IMR-90 (cell line): ENCODE measurements around the gene KAT6B. TPM values are rescaled to one million over a fixed set of nuclear protein-coding genes. Genes with fewer than 3 reads are reported as not detected.

Experiments used
- ATAC-seq: fragments of 200-7000 bp; cut with Tn5 transposase; 2 replicates; pipeline ENCODE4 v1.9.1; 2020; ENCODE audit warnings: low read depth, mild to moderate bottlenecking, moderate library complexity
- BruUV-seq: library from RNA; stranded (reverse); fragments of 400-500 nt; replicated peaks from 2 replicates; lab custom pipeline; 2021; lab: Mats Ljungman, UMichigan
- CTCF ChIA-PET: fragments of 300-600 bp; formaldehyde crosslinking; extraction: SDS; loops from one replicate; lab custom pipeline; 2021; ENCODE audit warnings: antibody characterized with exemption; lab: Yijun Ruan, JAX
- POLR2A ChIA-PET: fragments of 300-600 bp; sonication (Branson Sonifier 250); formaldehyde crosslinking; loops from one replicate; lab custom pipeline; 2022; ENCODE audit warnings: antibody characterized with exemption; ENCODE audit not compliant: unreplicated experiment; lab: Charles Lee
- DNase-seq: peaks from one replicate; pipeline ENCODE4 v3.0.0; 2013
- H2AFZ ChIP-seq: replicated peaks from 2 replicates; pipeline ENCODE3; 2013; ENCODE audit warnings: low read length, mild to moderate bottlenecking; ENCODE audit not compliant: poor library complexity
- H2AK5ac ChIP-seq: 2 replicates; pipeline ENCODE4 v1.6.1; 2013; ENCODE audit warnings: low read depth, low read length, inconsistent platforms
- H2AK9ac ChIP-seq: replicated peaks from 2 replicates; pipeline ENCODE3; 2013; ENCODE audit warnings: mild to moderate bottlenecking, low read depth, low read length, moderate library complexity; ENCODE audit not compliant: poor library complexity
- H2BK120ac ChIP-seq: 2 replicates; pipeline ENCODE4 v1.6.1; 2013; ENCODE audit warnings: low read depth, low read length, inconsistent platforms
- H2BK15ac ChIP-seq: 3 replicates; pipeline ENCODE4 v1.6.1; 2013; ENCODE audit warnings: low read depth, low read length, inconsistent platforms
- H2BK20ac ChIP-seq: 2 replicates; pipeline ENCODE4 v1.6.1; 2013; ENCODE audit warnings: low read depth, mild to moderate bottlenecking, inconsistent platforms, low read length, moderate library complexity
- H2BK5ac ChIP-seq: 2 replicates; pipeline ENCODE4 v1.6.1; 2013; ENCODE audit warnings: mild to moderate bottlenecking, low read depth, low read length, inconsistent platforms; ENCODE audit not compliant: poor library complexity, severe bottlenecking
- H3K14ac ChIP-seq: replicated peaks from 2 replicates; pipeline ENCODE4 v1.6.1; 2013; ENCODE audit warnings: low read depth, low read length, inconsistent platforms
- H3K18ac ChIP-seq: 2 replicates; pipeline ENCODE4 v1.6.1; 2013; ENCODE audit warnings: low read depth, low read length, control low read depth
- H3K23ac ChIP-seq: 2 replicates; pipeline ENCODE4 v1.6.1; 2013; ENCODE audit warnings: low read depth, low read length, inconsistent platforms
- H3K27ac ChIP-seq: 2 replicates; pipeline ENCODE4 v1.5.1; 2013; ENCODE audit warnings: mild to moderate bottlenecking, control low read depth, low read length; ENCODE audit not compliant: insufficient read depth
- H3K27me3 ChIP-seq: 2 replicates; pipeline ENCODE4 v1.6.1; 2013; ENCODE audit warnings: low read length; ENCODE audit not compliant: control insufficient read depth, insufficient read depth
- H3K36me3 ChIP-seq: 2 replicates; pipeline ENCODE4 v1.6.1; 2013; ENCODE audit warnings: low read length, mixed read lengths; ENCODE audit not compliant: control insufficient read depth, insufficient read depth
- H3K4ac ChIP-seq: 2 replicates; pipeline ENCODE4 v1.6.1; 2013; ENCODE audit warnings: low read depth, low read length, inconsistent platforms
- H3K4me1 ChIP-seq: 2 replicates; pipeline ENCODE4 v1.6.1; 2013; ENCODE audit warnings: low read length, mixed read lengths; ENCODE audit not compliant: control insufficient read depth, insufficient read depth
- H3K4me2 ChIP-seq: 2 replicates; pipeline ENCODE4 v1.6.1; 2013; ENCODE audit warnings: low read depth, mild to moderate bottlenecking, control low read depth, low read length, moderate library complexity
- H3K4me3 ChIP-seq: 2 replicates; pipeline ENCODE4 v1.5.1; 2013; ENCODE audit warnings: low read depth, mild to moderate bottlenecking, control low read depth, low read length, moderate library complexity; ENCODE audit not compliant: insufficient read depth
- H3K56ac ChIP-seq: 2 replicates; pipeline ENCODE4 v1.6.1; 2013; ENCODE audit warnings: low read length, inconsistent platforms; ENCODE audit not compliant: insufficient read depth; ENCODE audit errors: extremely low read depth
- H3K79me1 ChIP-seq, 2 experiments: 2 replicates each; pipeline ENCODE4 v1.6.1; 2013; ENCODE audit warnings: low read length in 2 of 2, inconsistent platforms in 1 of 2, low read depth in 1 of 2
- H3K9ac ChIP-seq: 2 replicates; pipeline ENCODE4 v1.6.1; 2013; ENCODE audit warnings: low read depth, low read length, control low read depth
- H3K9me1 ChIP-seq: 2 replicates; pipeline ENCODE4 v1.6.1; 2013; ENCODE audit warnings: low read length, inconsistent platforms; ENCODE audit not compliant: insufficient read depth
- H3K9me3 ChIP-seq: 2 replicates; pipeline ENCODE4 v1.6.1; 2013; ENCODE audit warnings: low read length; ENCODE audit not compliant: control insufficient read depth, insufficient read depth
- H4K20me1 ChIP-seq: 2 replicates; pipeline ENCODE4 v1.6.1; 2013; ENCODE audit warnings: low read length, inconsistent platforms; ENCODE audit not compliant: insufficient read depth
- H4K5ac ChIP-seq: 2 replicates; pipeline ENCODE4 v1.6.1; 2013; ENCODE audit warnings: mild to moderate bottlenecking, low read depth, low read length, control low read depth
- H4K8ac ChIP-seq, 2 experiments: 2 replicates each; pipeline ENCODE4 v1.6.1; 2013; ENCODE audit warnings: low read depth in 2 of 2, low read length in 2 of 2, control low read depth in 1 of 2, inconsistent platforms in 1 of 2
- H4K91ac ChIP-seq: 2 replicates; pipeline ENCODE4 v1.6.1; 2013; ENCODE audit warnings: low read depth, low read length, inconsistent platforms; ENCODE audit not compliant: insufficient read depth
- CEBPB ChIP-seq: IDR thresholded peaks from 2 replicates; pipeline ENCODE4 v1.6.1; 2012; ENCODE audit warnings: low read depth, low read length, improper control_type of control experiment
- POLR2A ChIP-seq: IDR thresholded peaks from 2 replicates; pipeline ENCODE4 v1.6.1; 2012; ENCODE audit warnings: mild to moderate bottlenecking, low read depth, low read length
- WGBS, 2 experiments: methylation state at CpG; one replicate each; pipeline versions ENCODE4 v1.1.5 to v1.1.7; 2013; ENCODE audit warnings: missing lambda C conversion rate in 2 of 2; ENCODE audit not compliant: insufficient read length in 1 of 2; ENCODE audit errors: extremely low coverage in 2 of 2; 5-methylcytosine and 5-hydroxymethylcytosine counted together
- dilution Hi-C: fragments of 300-500 bp; cut with HindIII; formaldehyde crosslinking; loops from one replicate; pipeline ENCODE4 v1.14.3; 2018; ENCODE audit warnings: low sequenced_read_pairs; ENCODE audit not compliant: unreplicated experiment
- in situ Hi-C: fragments of 300-500 bp; cut with MboI; formaldehyde crosslinking; loops from 3 replicates; pipeline ENCODE4 v1.14.3; 2019; ENCODE audit warnings: low sequenced_read_pairs, inconsistent platforms, mixed read lengths
- intact Hi-C: fragments of 100-400 bp; cut with micrococcal nuclease; formaldehyde crosslinking; loops from 2 replicates; pipeline ENCODE4 v1.10.0; 2022
- polyA plus RNA-seq, 3 experiments: library from polyadenylated mRNA; depleted of rRNA; stranded (reverse); fragments of >200 nt; gene quantifications; 2 replicates each; pipeline ENCODE4 v1.2.3, GENCODE V29; 2012; ENCODE audit warnings: low replicate concordance in 1 of 3
- total RNA-seq: library from RNA; depleted of rRNA; stranded (reverse); fragments of >200 nt; gene quantifications from 2 replicates; pipeline ENCODE4 v1.2.3, GENCODE V29; 2012

KAT6B gene
- total and polyA plus RNA-seq, 2 of the 4 experiments (the other 2 are of a cell fraction) = 8.8 to 28.1 TPM

GRCh38 chr10:75079436-75080083, 253.2 kb downstream of the KAT6B start:
- intact Hi-C loops (no loop called here), in situ Hi-C loops (no loop called here), dilution Hi-C loops (no loop called here)
- H3K4me2 ChIP-seq = no peak overlapping the region
- H4K8ac ChIP-seq = no peak overlapping the region
- ChIA-PET CTCF (interaction anchor here (0.6 kb wide), 1 partner anchor 734 kb away, joined by 3 read pairs; no protein-coding TSS in a partner anchor), POLR2A (no interaction called here)
- no peak overlapping the region for H3K56ac ChIP-seq
- ATAC-seq (no peak), DNase-seq (no peak)
- H3K4me1 ChIP-seq = peaks cover 5% of the 10 kb centered on the region; the same call in 1 of the 2 replicates
- H4K20me1 ChIP-seq = no peaks in the 10 kb centered on the region
- no peak overlapping the region for H2BK15ac ChIP-seq
- no peak overlapping the region for H2BK120ac ChIP-seq
- H3K36me3 ChIP-seq = no peaks in the 10 kb centered on the region
- no peak overlapping the region for H2BK5ac ChIP-seq
- H2AK9ac ChIP-seq = no peak overlapping the region
- TF ChIP-seq CEBPB (no peak), POLR2A (no peak)
- no TSS peak for BruUV-seq
- H3K9ac ChIP-seq = no peak overlapping the region
- H4K91ac ChIP-seq = no peak overlapping the region
- H3K79me1 ChIP-seq = no peaks in the 10 kb centered on the region
- H2AFZ ChIP-seq = no peak overlapping the region
- H3K4me3 ChIP-seq = no peak overlapping the region
- H3K9me1 ChIP-seq = no peaks in the 10 kb centered on the region
- H3K9me3 ChIP-seq = peaks cover 4% of the 10 kb centered on the region
- no CpG with 5 or more reads among the region's 9 CpGs for WGBS, 2 experiments
- no peak overlapping the region for H3K18ac ChIP-seq
- no peak overlapping the region for H3K23ac ChIP-seq
- peaks cover 2% of the 10 kb centered on the region; the same call in 1 of the 2 replicates for H3K27me3 ChIP-seq
- H3K14ac ChIP-seq = no peak overlapping the region
- H2AK5ac ChIP-seq = no peak overlapping the region
- no peak overlapping the region for H3K27ac ChIP-seq
- H4K5ac ChIP-seq = no peak overlapping the region
- no peak overlapping the region for H2BK20ac ChIP-seq
- no peak overlapping the region for H3K4ac ChIP-seq
